Kidney (tissue), 14 donors: ENCODE measurements around the gene EXOC3L1. TPM values are rescaled to one million over a fixed set of nuclear protein-coding genes. Genes with fewer than 3 reads are reported as not detected.
A peak's percentile ranks its signal among the peaks of the same experiment; 100 is the strongest.

Experiments used
- DNase-seq, 5 donors: peaks; one replicate each; pipeline ENCODE4 v3.0.0-alpha.2; 2013 to 2020
- FAIRE-seq: peaks from 2 replicates; lab custom pipeline; 2012; peaks lifted over from hg19 to GRCh38; lab: Jason Lieb, UNC
- H3K27ac ChIP-seq, 2 donors: one replicate each; pipeline ENCODE4 v1.7.0; 2013; ENCODE audit warnings: low read depth in 2 of 2, low read length in 2 of 2, inconsistent platforms in 1 of 2
- H3K27me3 ChIP-seq: one replicate; pipeline ENCODE4 v1.7.1; 2013; ENCODE audit warnings: low read length, inconsistent platforms; ENCODE audit not compliant: control insufficient read depth, insufficient read depth
- H3K36me3 ChIP-seq, 3 donors: one replicate each; pipeline versions ENCODE4 v1.7.0 to v1.7.1; 2013; ENCODE audit warnings: low read length in 3 of 3, control low read depth in 1 of 3, inconsistent platforms in 1 of 3; ENCODE audit not compliant: insufficient read depth in 3 of 3, control insufficient read depth in 2 of 3
- H3K4me1 ChIP-seq, 3 donors: one replicate each; pipeline versions ENCODE4 v1.7.0 to v1.7.1; 2013; ENCODE audit warnings: low read length in 3 of 3, inconsistent platforms in 1 of 3, low read depth in 1 of 3; ENCODE audit not compliant: control insufficient read depth in 2 of 3, insufficient read depth in 2 of 3
- H3K4me3 ChIP-seq, 3 donors: one replicate each; pipeline versions ENCODE4 v1.7.0 to v1.8.1; 2013; ENCODE audit warnings: low read length in 3 of 3, control low read depth in 1 of 3, inconsistent platforms in 1 of 3
- H3K9ac ChIP-seq, 3 donors: one replicate each; pipeline versions ENCODE4 v1.7.0 to v1.7.1; 2013; ENCODE audit warnings: low read length in 3 of 3, control low read depth in 1 of 3, inconsistent platforms in 1 of 3
- H3K9me3 ChIP-seq, 3 donors: one replicate each; pipeline versions ENCODE4 v1.7.0 to v1.7.1; 2013; ENCODE audit warnings: low read length in 3 of 3, control low read depth in 1 of 3, inconsistent platforms in 1 of 3; ENCODE audit not compliant: control insufficient read depth in 2 of 3, insufficient read depth in 1 of 3
- intact Hi-C: fragments of 100-400 bp; cut with DNase I; formaldehyde crosslinking; loops from one replicate; pipeline ENCODE4 v1.11.1; 2022
- polyA plus RNA-seq: library from polyadenylated mRNA; stranded (reverse); fragments of 350-450 nt; fragmentation: Illumina TruSeq; extraction: RNeasy Lipid Tissue Mini Kit (QIAGEN cat#74804); gene quantifications from one replicate; pipeline ENCODE4 v1.2.3, GENCODE V29; 2014; ENCODE audit warnings: low read depth, low replicate concordance; ENCODE audit not compliant: insufficient read depth
- total RNA-seq: library from RNA; stranded (reverse); fragmentation: NEBNext Ultra II Directional; extraction: Animal tissue kit (Norgen Biotek cat#: 25700); gene quantifications from one replicate; pipeline ENCODE4 v1.2.1, GENCODE V29; 2021
- TF ChIP-seq, protein P1 (sequence below): IDR thresholded peaks from 3 replicates; pipeline ENCODE4 v1.5.1; 2012; ENCODE audit warnings: mild to moderate bottlenecking, moderate library complexity, borderline replicate concordance; ENCODE audit not compliant: insufficient read depth; ENCODE audit errors: extremely low read depth
- donor health status: control.
- donor health status: control.
- donor health status: control.
- donor health status: control.
- donor health status: control.
- donor health status: DM: yes; HTN: yes; CAD: no.
- donor health status: Normal renal cell carcinoma (clear cell type).

EXOC3L1 gene
- total and polyA plus RNA-seq, 2 donors from 2014 or later = 7.2 to 9.9 TPM

DNA sequence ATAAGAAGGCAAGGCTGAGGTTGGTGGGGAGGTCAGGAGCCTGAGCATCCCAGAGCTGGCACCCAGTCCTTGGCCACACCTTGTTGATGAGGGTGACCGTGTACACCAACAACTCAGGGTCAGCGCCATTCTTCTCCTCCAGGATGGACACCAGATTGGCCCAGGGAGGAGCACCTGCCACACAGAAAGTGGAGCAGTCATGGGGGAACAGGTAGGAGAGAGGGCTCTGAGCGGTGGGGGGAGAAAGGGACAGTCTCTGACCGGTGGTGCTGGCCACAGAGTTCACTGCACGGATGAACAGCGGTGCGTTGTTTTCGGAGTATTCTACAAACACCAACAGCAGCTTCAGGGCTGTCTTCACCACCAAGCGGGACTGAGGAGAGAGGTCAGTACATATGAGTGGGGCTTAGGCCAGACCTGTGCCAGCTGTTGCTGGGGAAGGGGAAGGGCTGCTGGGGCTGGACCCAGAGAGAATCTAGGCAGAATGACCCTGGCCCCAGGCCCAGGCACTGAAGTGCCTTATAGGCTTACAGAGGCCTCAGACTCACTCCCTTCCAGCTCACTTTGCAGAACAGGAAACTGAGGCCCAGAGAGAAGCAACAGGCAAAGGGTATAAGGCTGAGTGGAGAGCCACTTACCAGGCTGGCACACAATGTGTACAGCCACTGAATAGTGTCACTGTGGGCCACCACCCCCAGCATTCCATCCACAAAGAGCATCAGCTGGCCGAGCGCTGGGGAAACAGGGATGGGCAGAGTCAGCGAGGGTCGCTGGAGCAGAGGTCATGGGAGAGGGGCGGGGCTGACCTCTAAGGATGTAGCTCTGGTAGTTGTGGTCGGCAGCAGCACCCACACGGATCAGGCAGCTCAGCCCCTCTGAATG is 47.7 kb upstream of the EXOC3L1 start:
- FAIRE-seq = no peak
- H3K27me3 ChIP-seq = no peaks in the 10 kb centered on the region
- H3K27ac ChIP-seq = no peak overlapping the region

DNA sequence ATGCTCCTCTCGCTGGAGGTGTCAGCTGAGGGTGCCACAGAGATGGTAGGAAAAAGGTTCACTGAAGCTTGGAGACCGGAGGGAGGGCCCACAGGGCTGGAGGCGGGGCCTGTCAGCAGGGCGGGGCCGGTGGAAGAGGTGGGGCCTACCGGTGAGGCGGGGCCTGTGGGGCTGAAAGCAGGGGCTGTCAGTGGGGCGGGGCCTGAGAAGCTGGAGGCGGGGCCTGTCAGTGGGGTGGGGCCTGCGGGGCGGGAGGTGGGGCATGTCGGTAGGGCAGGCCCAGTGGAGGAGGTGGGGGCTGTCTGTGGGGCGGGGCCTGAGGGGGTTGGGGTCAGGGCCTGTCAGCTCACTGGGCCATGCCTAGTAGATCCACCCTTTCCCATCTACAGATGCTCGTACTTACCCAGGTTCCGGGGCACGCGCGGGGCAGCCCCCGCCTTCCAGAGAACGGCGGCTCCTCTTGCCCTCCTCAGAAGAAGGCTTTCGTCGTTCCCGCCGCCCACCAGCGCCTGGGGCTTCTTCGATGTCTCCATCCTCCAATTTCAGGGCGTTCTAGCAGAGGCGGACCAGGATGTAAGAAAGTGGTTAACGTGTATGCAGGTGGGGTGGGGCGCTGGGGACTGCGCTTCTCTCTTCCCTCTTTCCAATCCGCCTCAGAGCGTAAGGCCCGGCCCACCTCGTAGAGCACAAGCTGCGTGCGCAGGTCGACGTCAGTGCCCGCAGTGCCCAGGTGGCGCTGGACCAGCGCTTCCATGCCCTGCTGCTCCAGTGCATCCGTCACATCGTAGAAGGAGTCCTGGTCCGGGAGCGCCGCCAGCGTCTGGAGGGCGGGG is 46.8 kb upstream of the EXOC3L1 start:
- Histone ChIP-seq H3K9me3 (no peaks in the 10 kb centered on the region), H3K36me3 (peaks cover 0 to 33% (median 20%) of the 10 kb centered on the region in 3 donors), H3K4me1 (peaks cover 0 to 12% (median 0%) of the 10 kb centered on the region in 3 donors), H3K27ac (no peak overlapping the region), H3K4me3 (no peak overlapping the region), H3K27me3 (no peaks in the 10 kb centered on the region), H3K9ac (no peak overlapping the region)
- FAIRE-seq = no peak
- intact Hi-C loops = no loop called here
- peak; percentile 10 to 84 (median 42) for DNase-seq
- TF ChIP-seq, protein P1, sequence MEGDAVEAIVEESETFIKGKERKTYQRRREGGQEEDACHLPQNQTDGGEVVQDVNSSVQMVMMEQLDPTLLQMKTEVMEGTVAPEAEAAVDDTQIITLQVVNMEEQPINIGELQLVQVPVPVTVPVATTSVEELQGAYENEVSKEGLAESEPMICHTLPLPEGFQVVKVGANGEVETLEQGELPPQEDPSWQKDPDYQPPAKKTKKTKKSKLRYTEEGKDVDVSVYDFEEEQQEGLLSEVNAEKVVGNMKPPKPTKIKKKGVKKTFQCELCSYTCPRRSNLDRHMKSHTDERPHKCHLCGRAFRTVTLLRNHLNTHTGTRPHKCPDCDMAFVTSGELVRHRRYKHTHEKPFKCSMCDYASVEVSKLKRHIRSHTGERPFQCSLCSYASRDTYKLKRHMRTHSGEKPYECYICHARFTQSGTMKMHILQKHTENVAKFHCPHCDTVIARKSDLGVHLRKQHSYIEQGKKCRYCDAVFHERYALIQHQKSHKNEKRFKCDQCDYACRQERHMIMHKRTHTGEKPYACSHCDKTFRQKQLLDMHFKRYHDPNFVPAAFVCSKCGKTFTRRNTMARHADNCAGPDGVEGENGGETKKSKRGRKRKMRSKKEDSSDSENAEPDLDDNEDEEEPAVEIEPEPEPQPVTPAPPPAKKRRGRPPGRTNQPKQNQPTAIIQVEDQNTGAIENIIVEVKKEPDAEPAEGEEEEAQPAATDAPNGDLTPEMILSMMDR = no peak

More for the DNA sequence above, 47.7 kb upstream of the EXOC3L1 start:
- TF ChIP-seq, protein P1 = no peak
- peak in 2 of 5 donors; percentile 42 to 61 for DNase-seq
- Histone ChIP-seq H3K4me1 (peaks cover 0 to 16% (median 0%) of the 10 kb centered on the region in 3 donors), H3K9ac (no peak overlapping the region), H3K9me3 (no peaks in the 10 kb centered on the region), H3K4me3 (no peak overlapping the region), H3K36me3 (peaks cover 0 to 33% (median 19%) of the 10 kb centered on the region in 3 donors)
- intact Hi-C loops = no loop called here

DNA sequence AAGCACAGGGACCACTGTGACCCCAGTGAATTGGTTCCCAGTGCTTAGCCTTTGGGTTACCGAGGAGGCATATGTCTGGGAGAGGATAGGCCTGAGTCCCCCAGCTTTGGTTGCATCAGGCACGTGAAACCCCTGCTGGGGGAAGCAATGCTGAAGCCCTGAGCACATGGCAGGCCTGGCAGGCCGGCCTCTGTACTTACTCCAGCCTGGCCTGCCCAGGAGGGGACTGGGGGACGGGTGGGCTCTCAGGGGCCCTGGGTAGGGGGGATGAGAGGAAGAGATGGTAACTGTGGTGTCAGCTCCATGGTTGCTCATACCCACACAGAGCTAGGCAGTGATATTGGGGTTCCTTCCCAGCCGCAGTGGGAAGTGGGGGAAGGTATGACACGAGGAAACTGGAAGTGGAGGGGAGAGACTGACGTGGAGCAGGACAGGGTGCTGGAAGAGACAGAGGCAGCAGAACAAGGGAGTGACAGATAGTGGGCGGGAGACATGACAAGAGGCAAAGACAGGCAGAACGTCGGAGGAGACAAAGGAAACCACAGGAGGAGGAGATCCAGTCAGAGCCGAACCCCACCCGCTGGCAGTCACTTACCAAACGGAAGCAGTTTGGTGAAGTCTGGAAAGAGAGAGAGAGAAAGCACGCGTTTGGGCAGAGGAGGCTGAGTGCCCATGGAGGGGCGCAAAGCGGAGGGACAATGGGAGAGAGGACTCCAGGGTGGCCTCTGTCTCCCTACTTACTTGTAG is 46.1 kb upstream of the EXOC3L1 start:
- Histone ChIP-seq H3K9me3 (no peaks in the 10 kb centered on the region), H3K9ac (no peak overlapping the region), H3K36me3 (peaks cover 0 to 34% (median 28%) of the 10 kb centered on the region in 3 donors), H3K27ac (no peak overlapping the region), H3K4me1 (peaks cover 0 to 4% (median 0%) of the 10 kb centered on the region in 3 donors), H3K27me3 (no peaks in the 10 kb centered on the region), H3K4me3 (no peak overlapping the region)
- intact Hi-C loops = no loop called here
- DNase-seq (no peak), FAIRE-seq (no peak)
- TF ChIP-seq, protein P1 = no peak
